HEK293T (cell line): Measurements from ENCODE around the gene MSS51.

ENCODE experiments used
- ELF4 ChIP-seq: fragments of 450-650 bp; IDR thresholded peaks from 2 replicates; pipeline ENCODE4 v1.6.1; 2017; ENCODE audit warnings: antibody characterized with exemption
- FOXA1 ChIP-seq: fragments of 450-650 bp; IDR thresholded peaks from 2 replicates; pipeline ENCODE4 v1.6.1; 2016; ENCODE audit warnings: mild to moderate bottlenecking
- FOXM1 ChIP-seq: fragments of 450-650 bp; IDR thresholded peaks from 2 replicates; pipeline ENCODE4 v1.6.1; 2017; ENCODE audit warnings: mild to moderate bottlenecking, borderline replicate concordance
- HDGF ChIP-seq: fragments of 450-650 bp; IDR thresholded peaks from 2 replicates; pipeline ENCODE4 v1.6.1; 2017; ENCODE audit warnings: antibody characterized with exemption, borderline replicate concordance
- LEF1 ChIP-seq: fragments of 450-650 bp; IDR thresholded peaks from 2 replicates; pipeline ENCODE4 v1.6.1; 2017; ENCODE audit warnings: mild to moderate bottlenecking, borderline replicate concordance
- NFRKB ChIP-seq: fragments of 450-650 bp; IDR thresholded peaks from 2 replicates; pipeline ENCODE4 v1.6.1; 2016; ENCODE audit warnings: mild to moderate bottlenecking, moderate library complexity
- TARDBP ChIP-seq: fragments of 450-650 bp; IDR thresholded peaks from 2 replicates; pipeline ENCODE4 v1.6.1; 2016
- ZNF384 ChIP-seq: fragments of 450-650 bp; IDR thresholded peaks from 2 replicates; pipeline ENCODE4 v1.6.1; 2016
- TF ChIP-seq, protein P1 (sequence below): fragments of 450-650 bp; IDR thresholded peaks from 2 replicates; pipeline ENCODE4 v1.6.1; 2016

DNA sequence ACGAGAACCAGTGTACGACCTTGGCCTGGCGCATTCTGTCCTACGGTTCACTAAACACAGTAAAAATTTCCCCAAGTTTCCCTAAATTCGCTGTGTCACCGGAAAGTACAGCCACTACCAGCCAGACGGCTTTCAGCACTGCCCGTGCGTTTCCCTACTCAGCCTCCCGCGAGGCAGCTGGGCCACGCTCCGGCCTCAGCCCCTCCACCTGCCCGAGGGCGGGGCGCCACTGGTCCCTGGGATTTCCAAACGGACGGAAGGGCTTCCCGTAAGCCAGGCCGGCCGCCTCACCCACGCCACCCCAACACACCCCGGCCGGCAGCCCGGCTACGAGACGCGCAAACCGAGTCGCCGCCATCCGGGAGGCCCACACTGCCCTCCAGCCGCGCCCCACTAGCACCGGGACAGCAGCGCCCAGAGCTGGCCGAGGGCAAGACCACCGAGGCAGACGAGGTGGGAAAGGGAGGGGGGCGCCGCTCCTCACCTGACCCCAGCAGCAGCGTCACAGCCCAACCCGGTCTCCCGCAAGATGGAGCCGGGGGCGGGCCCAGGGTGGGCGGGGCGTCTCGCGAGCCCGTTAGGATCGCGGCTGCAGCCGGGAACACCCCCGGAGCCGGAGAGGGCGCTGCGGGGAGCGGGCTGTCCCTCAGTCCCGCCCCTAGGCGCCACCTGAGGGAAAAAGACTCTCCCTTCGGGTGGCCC is 19.7 kb downstream of the MSS51 start, which contains the start of gene ANXA7:
- TF ChIP-seq ZNF384 (no peak), NFRKB (no peak), ELF4 (no peak), TARDBP (no peak), FOXA1 (no peak), FOXM1 (no peak), HDGF (no peak), LEF1 (no peak)
- TF ChIP-seq, protein P1, sequence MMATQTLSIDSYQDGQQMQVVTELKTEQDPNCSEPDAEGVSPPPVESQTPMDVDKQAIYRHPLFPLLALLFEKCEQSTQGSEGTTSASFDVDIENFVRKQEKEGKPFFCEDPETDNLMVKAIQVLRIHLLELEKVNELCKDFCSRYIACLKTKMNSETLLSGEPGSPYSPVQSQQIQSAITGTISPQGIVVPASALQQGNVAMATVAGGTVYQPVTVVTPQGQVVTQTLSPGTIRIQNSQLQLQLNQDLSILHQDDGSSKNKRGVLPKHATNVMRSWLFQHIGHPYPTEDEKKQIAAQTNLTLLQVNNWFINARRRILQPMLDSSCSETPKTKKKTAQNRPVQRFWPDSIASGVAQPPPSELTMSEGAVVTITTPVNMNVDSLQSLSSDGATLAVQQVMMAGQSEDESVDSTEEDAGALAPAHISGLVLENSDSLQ: no peak
